ENCODE data around the gene DPH1. TPM values are rescaled to one million over a fixed set of nuclear protein-coding genes. Genes with fewer than 3 reads are reported as not detected.
A peak's percentile ranks its signal among the peaks of the same experiment; 100 is the strongest.

DPH1 gene
- total RNA-seq, 2 experiments from 2014 or later, result 31.3 to 37.8 TPM

GRCh38 chr17:1996800-1997288, 33.1 kb upstream of the DPH1 start:
- H3K9me3 Mint-ChIP-seq, result no peaks in the 10 kb centered on the region
- peaks cover 3% of the 10 kb centered on the region for H3K4me1 Mint-ChIP-seq
- H3K27ac Mint-ChIP-seq, result no peak overlapping the region
- CTCF ChIA-PET, result interaction anchor here (1.1 to 1.6 kb wide), 2 partner anchors 10 to 18 kb away, joined by 3 read pairs; no protein-coding TSS in a partner anchor
- POLR2A ChIA-PET, result no interaction called here
- H3K36me3 Mint-ChIP-seq (ENCODE audit: low read depth), result no peaks in the 10 kb centered on the region
- DNase-seq, result no peak
- H3K27me3 Mint-ChIP-seq, result peaks cover 32% of the 10 kb centered on the region
- no peak overlapping the region for H3K4me3 Mint-ChIP-seq

- H3K4me3 Mint-ChIP-seq, result no peak overlapping the region
- H3K27me3 Mint-ChIP-seq, result peaks cover 32% of the 10 kb centered on the region
- no peak overlapping the region for H3K27ac Mint-ChIP-seq
- H3K9me3 Mint-ChIP-seq, result no peaks in the 10 kb centered on the region
- H3K36me3 Mint-ChIP-seq (ENCODE audit: low read depth), result no peaks in the 10 kb centered on the region
- DNase-seq, result no peak
- H3K4me1 Mint-ChIP-seq, result peaks cover 3% of the 10 kb centered on the region
- ChIA-PET POLR2A (no interaction called here), CTCF (interaction anchor here (1.6 kb wide), 1 partner anchor 18 kb away, joined by 3 read pairs; no protein-coding TSS in a partner anchor)
Measured at GRCh38 chr17:1997289-1997926, 32.5 kb upstream of the DPH1 start.

DNA sequence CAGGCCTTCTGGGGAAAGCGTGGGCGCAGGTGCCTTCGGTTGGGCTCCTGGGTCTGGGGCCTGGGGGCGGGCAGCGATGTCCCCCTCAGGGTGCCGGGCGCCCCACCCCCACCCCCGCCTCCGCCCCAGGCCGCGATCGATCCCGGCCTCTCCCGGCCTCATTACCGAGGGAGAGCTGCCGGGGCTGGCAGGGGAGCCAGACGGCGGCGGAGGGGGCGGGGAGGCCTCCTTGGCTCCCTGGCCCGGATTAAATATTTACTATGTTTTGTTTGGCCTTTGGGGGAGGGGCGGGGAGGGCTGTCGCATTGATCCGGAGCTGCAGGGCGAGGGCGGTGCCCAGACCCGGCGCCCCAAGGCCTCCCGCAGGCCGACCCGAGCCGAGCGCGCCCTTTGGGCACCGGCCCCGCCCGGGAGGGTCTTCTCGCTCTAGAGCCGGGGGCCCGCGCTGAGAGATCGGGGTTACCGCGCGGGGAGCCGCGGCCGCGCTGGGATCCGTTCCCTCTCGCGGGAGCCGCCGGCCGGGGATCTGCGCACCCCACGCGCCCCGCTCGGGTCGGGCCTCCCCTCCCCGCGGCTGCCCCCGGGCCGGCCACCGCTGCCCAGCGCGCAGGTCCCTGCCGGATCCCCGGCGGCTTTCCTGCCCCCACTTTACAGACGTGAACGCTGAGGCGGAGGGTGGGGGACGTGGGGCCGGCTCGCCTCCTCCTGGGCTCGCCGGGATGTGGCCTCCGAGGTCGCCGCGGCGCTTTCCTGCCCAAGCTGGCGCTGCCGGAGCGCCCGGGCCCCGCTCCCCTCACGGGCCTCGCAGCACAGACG, 31.8 kb upstream of the DPH1 start:
- no peaks in the 10 kb centered on the region for H3K36me3 Mint-ChIP-seq (ENCODE audit: low read depth)
- H3K27ac Mint-ChIP-seq, result no peak overlapping the region
- peaks cover 32% of the 10 kb centered on the region for H3K27me3 Mint-ChIP-seq
- CTCF ChIA-PET, result no interaction called here
- no peaks in the 10 kb centered on the region for H3K9me3 Mint-ChIP-seq
- POLR2A ChIA-PET, result no interaction called here
- DNase-seq, result peak; percentile 17
- peaks cover 3% of the 10 kb centered on the region for H3K4me1 Mint-ChIP-seq
- H3K4me3 Mint-ChIP-seq, result no peak overlapping the region

- no peak overlapping the region for H3K27ac Mint-ChIP-seq
- H3K4me3 Mint-ChIP-seq, result no peak overlapping the region
- no peaks in the 10 kb centered on the region for H3K9me3 Mint-ChIP-seq
- ChIA-PET POLR2A (no interaction called here), CTCF (no interaction called here)
- no peak for DNase-seq
- H3K4me1 Mint-ChIP-seq, result peaks cover 3% of the 10 kb centered on the region
- peaks cover 32% of the 10 kb centered on the region for H3K27me3 Mint-ChIP-seq
- no peaks in the 10 kb centered on the region for H3K36me3 Mint-ChIP-seq (ENCODE audit: low read depth)
Measured at GRCh38 chr17:1999557-2000251, 30.2 kb upstream of the DPH1 start.

- Mint-ChIP-seq H3K4me1 (peaks cover 3% of the 10 kb centered on the region), H3K9me3 (no peaks in the 10 kb centered on the region), H3K27ac (no peak overlapping the region), H3K27me3 (peaks cover 10% of the 10 kb centered on the region), H3K4me3 (no peak overlapping the region), H3K36me3 (ENCODE audit: low read depth) (no peaks in the 10 kb centered on the region)
- ChIA-PET CTCF (interaction anchor here (1.7 kb wide), 1 partner anchor 8 kb away, joined by 3 read pairs; no protein-coding TSS in a partner anchor), POLR2A (no interaction called here)
- no peak for DNase-seq
Measured at GRCh38 chr17:2002767-2003329, 27.1 kb upstream of the DPH1 start.

- no peaks in the 10 kb centered on the region for H3K36me3 Mint-ChIP-seq (ENCODE audit: low read depth)
- CTCF ChIA-PET, result no interaction called here
- POLR2A ChIA-PET, result no interaction called here
- no peak overlapping the region for H3K27ac Mint-ChIP-seq
- no peak for DNase-seq
- H3K4me1 Mint-ChIP-seq, result peaks cover 3% of the 10 kb centered on the region
- no peaks in the 10 kb centered on the region for H3K9me3 Mint-ChIP-seq
- peaks cover 10% of the 10 kb centered on the region for H3K27me3 Mint-ChIP-seq
- H3K4me3 Mint-ChIP-seq, result no peak overlapping the region
Measured at GRCh38 chr17:2003525-2003924, 26.4 kb upstream of the DPH1 start.

- peaks cover 2% of the 10 kb centered on the region for H3K27me3 Mint-ChIP-seq
- H3K9me3 Mint-ChIP-seq, result no peaks in the 10 kb centered on the region
- H3K4me1 Mint-ChIP-seq, result peaks cover under 1% of the 10 kb centered on the region
- no peak for DNase-seq
- ChIA-PET POLR2A (no interaction called here), CTCF (no interaction called here)
- H3K27ac Mint-ChIP-seq, result no peak overlapping the region
- no peak overlapping the region for H3K4me3 Mint-ChIP-seq
- H3K36me3 Mint-ChIP-seq (ENCODE audit: low read depth), result no peaks in the 10 kb centered on the region
Measured at GRCh38 chr17:2004435-2004952, 25.5 kb upstream of the DPH1 start.

- ChIA-PET POLR2A (no interaction called here), CTCF (interaction anchor here (0.6 kb wide), 1 partner anchor 1485 kb away, joined by 3 read pairs; no protein-coding TSS in a partner anchor)
- Mint-ChIP-seq H3K27ac (no peak overlapping the region), H3K27me3 (peaks cover 8% of the 10 kb centered on the region), H3K9me3 (no peaks in the 10 kb centered on the region), H3K4me3 (no peak overlapping the region), H3K36me3 (ENCODE audit: low read depth) (no peaks in the 10 kb centered on the region), H3K4me1 (no peaks in the 10 kb centered on the region)
- DNase-seq, result no peak
Measured at GRCh38 chr17:2008332-2009126, 21.4 kb upstream of the DPH1 start.

DNA sequence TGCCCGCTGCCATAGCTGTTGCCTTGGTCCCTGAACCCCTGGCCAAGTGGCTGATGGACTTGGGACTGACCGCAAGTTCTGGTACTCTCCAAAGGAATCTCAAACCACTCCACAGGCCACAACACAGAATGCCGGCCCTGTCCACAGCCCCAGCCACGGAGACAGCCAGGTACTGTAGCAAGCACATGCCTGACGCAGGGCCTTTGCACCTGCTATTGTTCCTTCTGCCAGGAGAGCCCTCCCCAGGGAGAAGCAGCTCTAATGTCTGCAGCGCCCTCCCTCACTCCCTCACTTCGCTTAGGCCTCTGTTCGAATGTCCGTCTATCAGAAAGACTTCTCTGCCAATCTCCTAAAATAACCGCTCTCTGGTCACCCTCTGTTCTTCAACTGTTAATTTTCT, 20.2 kb upstream of the DPH1 start:
- no peaks in the 10 kb centered on the region for H3K4me1 Mint-ChIP-seq
- no peak overlapping the region for H3K27ac Mint-ChIP-seq
- DNase-seq, result no peak
- peaks cover 3% of the 10 kb centered on the region for H3K9me3 Mint-ChIP-seq
- ChIA-PET POLR2A (no interaction called here), CTCF (interaction anchor here (0.6 kb wide), 1 partner anchor 340 kb away, joined by 3 read pairs; no protein-coding TSS in a partner anchor)
- H3K27me3 Mint-ChIP-seq, result peaks cover 8% of the 10 kb centered on the region
- no peaks in the 10 kb centered on the region for H3K36me3 Mint-ChIP-seq (ENCODE audit: low read depth)
- H3K4me3 Mint-ChIP-seq, result no peak overlapping the region

- Mint-ChIP-seq H3K36me3 (ENCODE audit: low read depth) (no peaks in the 10 kb centered on the region), H3K4me1 (no peaks in the 10 kb centered on the region), H3K9me3 (peaks cover 3% of the 10 kb centered on the region), H3K27ac (no peak overlapping the region), H3K4me3 (no peak overlapping the region), H3K27me3 (peaks cover 11% of the 10 kb centered on the region)
- POLR2A ChIA-PET, result no interaction called here
- CTCF ChIA-PET, result interaction anchor here (0.6 to 1.2 kb wide), 3 partner anchors 9 to 725 kb away, joined by 3 to 4 read pairs (median 3); no protein-coding TSS in a partner anchor
- no peak for DNase-seq
Measured at GRCh38 chr17:2011411-2012371, 18.3 kb upstream of the DPH1 start.

DNA sequence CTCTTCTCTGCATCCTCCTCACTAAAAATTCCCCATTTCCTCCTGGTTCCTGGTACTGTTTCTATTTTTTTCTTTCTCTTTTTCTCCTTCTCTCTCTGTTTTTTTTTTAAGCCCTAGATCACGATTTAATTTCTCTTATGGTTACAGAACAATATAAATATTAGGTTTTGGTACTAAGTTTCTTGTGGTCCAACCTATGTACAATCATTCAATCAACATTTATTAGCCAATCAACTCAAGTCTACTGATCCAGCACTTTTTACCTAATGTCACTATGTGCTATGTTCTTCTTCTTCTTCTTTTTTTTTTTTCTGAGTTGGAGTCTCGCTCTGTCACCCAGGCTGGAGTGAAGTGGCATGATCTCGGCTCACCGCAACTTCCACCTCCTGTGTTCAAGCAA, 17.5 kb upstream of the DPH1 start:
- ChIA-PET POLR2A (no interaction called here), CTCF (no interaction called here)
- Mint-ChIP-seq H3K4me3 (no peak overlapping the region), H3K4me1 (no peaks in the 10 kb centered on the region), H3K27ac (no peak overlapping the region), H3K36me3 (ENCODE audit: low read depth) (no peaks in the 10 kb centered on the region), H3K27me3 (peaks cover 11% of the 10 kb centered on the region), H3K9me3 (peaks cover 3% of the 10 kb centered on the region)
- no peak for DNase-seq
